ENCODE measurements around the gene OR2S2. TPM values are rescaled to one million over a fixed set of nuclear protein-coding genes. Genes with fewer than 3 reads are reported as not detected.
"Not testable (repeated sequence)": the region's sequence is repeated elsewhere in the genome, so short reads cannot be mapped to it uniquely, and the experiment has no call there.

OR2S2 gene
- not detected in 2 replicates for total RNA-seq (2014; rRNA removed)
- 0.06 TPM for polyA plus RNA-seq (2012)

GRCh38 chr9:35958104-35958837 is at the start of gene OR2S2:
Gene OR2S2, minus strand, starts transcription at chr9:35958154. Its CDS starts 56 bp downstream, at chr9:35958098.
- no peak for DNase-seq (ENCODE audit: low read depth)

GRCh38 chr9:36007316-36007708 is 49.4 kb upstream of the OR2S2 start:
- DNase-seq (ENCODE audit: low read depth): no peak

DNA sequence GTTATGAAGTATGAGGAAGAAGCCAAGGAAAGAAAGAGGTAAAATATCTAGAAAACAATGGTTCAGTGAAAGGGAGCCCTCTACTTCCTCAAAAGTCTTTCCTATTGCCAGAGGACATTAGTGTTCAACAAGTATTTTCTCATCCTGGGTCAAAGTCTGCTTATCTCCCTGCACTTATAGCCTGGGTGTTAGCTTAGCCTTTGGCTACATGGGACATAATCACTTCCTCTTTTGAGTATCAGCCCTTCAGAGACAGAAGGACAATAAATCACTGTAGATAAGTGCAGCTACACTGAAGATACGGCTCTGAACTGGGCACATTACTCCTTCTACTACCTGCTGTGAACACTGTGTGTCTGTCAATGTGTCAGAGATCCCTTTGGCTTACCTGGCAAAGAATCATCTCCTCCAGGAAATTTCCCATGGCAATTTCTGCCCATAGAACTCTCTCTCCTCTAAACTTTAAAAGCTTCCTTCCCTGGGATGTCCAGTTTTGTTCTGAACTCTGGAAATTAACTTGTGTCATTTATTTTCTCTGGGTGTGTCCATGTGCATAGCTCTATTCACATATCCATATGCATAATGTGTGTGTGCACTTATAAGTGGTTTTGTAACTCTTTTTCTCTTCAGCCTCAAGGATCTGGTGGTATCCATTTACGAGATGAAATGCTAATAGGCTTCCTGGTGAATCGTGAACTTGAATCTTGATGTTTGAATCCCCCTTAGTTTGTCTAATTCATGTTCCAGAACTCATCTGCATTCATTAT is 48.8 kb upstream of the OR2S2 start:
- DNase-seq (ENCODE audit: low read depth): no peak

- DNase-seq (ENCODE audit: low read depth): no peak
Observed at GRCh38 chr9:36005891-36006290, 47.9 kb upstream of the OR2S2 start.

- DNase-seq (ENCODE audit: low read depth): no peak
Observed at GRCh38 chr9:35998333-35998732, 40.4 kb upstream of the OR2S2 start.

DNA sequence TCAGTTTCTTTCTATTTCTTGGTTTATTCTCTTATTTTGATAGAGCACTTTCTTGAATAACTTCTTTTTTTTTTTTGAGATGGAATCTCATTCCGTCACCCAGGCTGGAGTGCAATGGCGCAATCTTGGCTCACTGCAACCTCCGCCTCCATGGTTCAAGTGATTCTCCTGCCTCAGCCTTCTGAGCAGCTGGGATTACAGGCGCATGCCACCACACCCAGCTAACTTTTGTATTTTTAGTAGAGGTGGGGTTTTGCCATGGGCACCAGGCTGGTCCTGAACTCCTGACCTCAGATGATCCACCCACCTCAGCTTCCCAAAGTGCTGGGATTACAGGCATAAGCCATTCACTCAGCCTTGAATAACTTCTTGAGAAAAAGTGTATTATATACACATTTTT is 39.1 kb upstream of the OR2S2 start:
- DNase-seq (ENCODE audit: low read depth): not testable (repeated sequence)

GRCh38 chr9:35996358-35996970 is 38.5 kb upstream of the OR2S2 start:
- peak; percentile 75 for DNase-seq (ENCODE audit: low read depth)

DNA sequence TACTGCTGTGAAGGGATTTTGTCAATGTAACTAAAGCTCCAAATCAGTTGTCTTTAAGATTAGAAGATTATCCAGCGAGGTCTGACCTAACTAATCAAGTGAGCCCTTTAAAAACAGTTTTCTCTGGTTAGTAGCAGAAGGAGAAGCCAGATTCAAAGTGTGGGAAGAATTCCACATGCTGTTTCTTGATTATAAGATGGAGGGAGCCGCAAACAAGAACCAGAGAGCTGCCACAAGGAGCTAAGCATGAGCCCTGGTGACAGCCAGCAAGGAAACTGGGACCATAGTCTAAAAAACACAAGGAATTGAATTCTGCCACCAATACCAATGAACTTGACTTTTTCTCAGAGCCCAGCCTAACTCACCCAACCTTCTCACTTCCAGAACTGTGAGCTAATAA is 37.0 kb upstream of the OR2S2 start:
- no peak for DNase-seq (ENCODE audit: low read depth)

GRCh38 chr9:35993976-35994720 is 36.2 kb upstream of the OR2S2 start:
- no peak for DNase-seq (ENCODE audit: low read depth)

DNA sequence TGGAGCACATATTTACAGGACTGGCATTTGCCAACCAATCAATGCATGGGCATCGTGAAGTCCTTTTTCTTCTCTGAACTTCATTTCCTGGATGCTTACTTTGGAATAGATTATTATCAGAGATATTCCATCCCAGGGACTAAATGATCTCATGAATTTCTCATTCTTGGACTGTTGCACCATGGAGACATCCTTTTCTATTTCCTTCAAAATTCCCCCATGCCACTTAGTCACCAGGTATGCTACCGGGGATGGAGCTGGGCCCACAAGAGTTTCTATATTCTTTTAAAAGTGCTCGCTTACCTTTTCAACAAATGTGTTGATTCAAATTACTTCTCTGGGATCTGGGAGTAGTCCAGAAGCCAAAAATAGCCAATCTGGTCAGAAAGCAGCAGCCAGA is 35.2 kb upstream of the OR2S2 start:
- DNase-seq (ENCODE audit: low read depth): not testable (repeated sequence)

GRCh38 chr9:35990155-35990554 is 32.2 kb upstream of the OR2S2 start:
- DNase-seq (ENCODE audit: low read depth): no peak

DNA sequence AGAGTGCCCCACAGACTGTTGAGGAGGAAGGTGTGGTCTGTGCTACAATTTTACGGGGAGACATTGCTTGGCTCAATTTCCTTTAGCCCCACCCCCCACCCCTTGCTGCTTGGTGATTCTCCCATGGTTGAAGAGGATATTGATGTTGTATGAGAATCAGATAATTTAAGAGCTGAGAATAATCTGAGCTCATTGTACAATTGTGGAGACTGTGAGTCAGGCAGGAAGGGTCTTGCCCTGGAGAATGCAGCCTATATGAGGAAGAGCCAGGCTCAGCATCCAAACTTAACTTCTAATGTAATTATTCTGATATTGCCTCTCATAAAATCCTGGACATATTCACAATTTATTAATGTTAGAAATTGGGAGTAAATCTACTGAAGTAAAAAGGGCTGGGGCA is 26.1 kb upstream of the OR2S2 start:
- no peak for DNase-seq (ENCODE audit: low read depth)

- peak; percentile 54 for DNase-seq (ENCODE audit: low read depth)
Observed at GRCh38 chr9:35981699-35982098, 23.7 kb upstream of the OR2S2 start.

GRCh38 chr9:35980289-35981011 is 22.5 kb upstream of the OR2S2 start:
- DNase-seq (ENCODE audit: low read depth): no peak

GRCh38 chr9:35978792-35979191 is 20.8 kb upstream of the OR2S2 start:
- DNase-seq (ENCODE audit: low read depth): no peak

DNA sequence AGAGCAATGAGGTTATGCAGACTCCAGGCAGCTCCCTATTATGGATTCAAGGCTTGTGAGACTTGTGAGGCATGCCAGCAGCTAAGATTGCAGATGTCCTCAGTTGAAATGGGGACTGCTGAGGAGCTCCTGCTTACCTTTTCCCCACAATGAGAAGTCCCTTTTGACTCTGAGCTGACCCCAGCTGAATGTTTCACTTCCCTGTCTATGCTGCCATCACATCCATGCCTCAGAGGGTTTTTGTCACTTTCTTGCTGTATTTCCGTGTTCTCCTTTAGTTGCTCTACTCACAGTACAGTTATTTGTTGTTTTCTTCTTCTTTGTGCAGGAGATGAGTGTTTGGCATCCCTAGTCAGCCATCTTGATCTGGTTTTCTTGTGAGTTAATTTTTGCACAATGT is 18.8 kb upstream of the OR2S2 start:
- no peak for DNase-seq (ENCODE audit: low read depth)

DNA sequence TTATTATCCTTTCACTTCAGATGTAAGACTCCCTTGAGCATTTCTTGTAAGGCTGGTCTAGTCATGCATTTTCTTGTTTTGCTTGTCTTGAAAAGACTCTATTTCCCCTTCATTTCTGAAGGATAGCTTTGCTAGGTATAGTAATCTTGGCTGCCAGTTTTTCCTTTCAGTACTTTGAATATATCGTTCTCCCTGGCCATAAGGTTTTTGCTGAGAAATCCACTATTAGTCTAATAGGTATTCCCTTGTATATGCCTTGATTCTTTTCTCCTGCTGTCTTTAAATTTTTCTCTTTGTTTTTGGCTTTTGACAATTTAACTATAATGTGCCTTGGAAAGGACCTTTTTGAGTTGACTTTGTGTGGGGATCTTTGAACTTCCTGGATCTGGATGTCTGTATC is 16.8 kb upstream of the OR2S2 start:
- no peak for DNase-seq (ENCODE audit: low read depth)

GRCh38 chr9:35972093-35972492 is 14.1 kb upstream of the OR2S2 start:
- DNase-seq (ENCODE audit: low read depth): no peak

- DNase-seq (ENCODE audit: low read depth): no peak
Observed at GRCh38 chr9:35967042-35967441, 9.1 kb upstream of the OR2S2 start.

DNA sequence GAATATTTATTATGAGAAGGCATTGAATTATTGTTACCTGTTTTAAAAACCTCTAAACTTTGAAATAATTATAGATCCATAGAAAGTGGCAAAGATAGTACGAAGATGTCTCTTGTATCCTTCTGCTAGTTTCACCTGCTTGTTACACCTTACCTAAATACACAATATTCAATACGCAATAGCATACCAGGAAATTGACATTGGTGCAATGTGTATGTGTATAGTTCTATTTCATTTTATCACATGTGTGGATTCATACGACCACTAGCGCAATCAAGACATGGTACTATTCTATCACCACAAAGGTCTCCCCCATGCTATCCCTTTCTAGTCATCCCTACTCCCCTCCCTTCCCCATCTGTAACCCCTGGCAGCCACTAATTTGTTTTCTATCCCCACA is 8.5 kb upstream of the OR2S2 start:
- DNase-seq (ENCODE audit: low read depth): no peak

GRCh38 chr9:35965011-35965410 is 7.1 kb upstream of the OR2S2 start:
- no peak for DNase-seq (ENCODE audit: low read depth)
